Astrocyte (in vitro differentiated cells and primary cell): ENCODE data around the gene PRIM2.
"Not testable (repeated sequence)": the region's sequence is repeated elsewhere in the genome, so short reads cannot be mapped to it uniquely, and the experiment has no call there.

ENCODE experiments used
- EZH2 ChIP-seq: IDR thresholded peaks from 2 replicates; pipeline ENCODE4 v1.6.1; 2012; ENCODE audit warnings: mild to moderate bottlenecking, low read length, inconsistent platforms; ENCODE audit not compliant: insufficient read depth
- TF ChIP-seq, protein P1 (sequence below): IDR thresholded peaks from 2 replicates; pipeline ENCODE4 v1.5.1; 2011; ENCODE audit warnings: low read depth, mild to moderate bottlenecking, inconsistent platforms, low read length, moderate library complexity; ENCODE audit not compliant: insufficient read depth

DNA sequence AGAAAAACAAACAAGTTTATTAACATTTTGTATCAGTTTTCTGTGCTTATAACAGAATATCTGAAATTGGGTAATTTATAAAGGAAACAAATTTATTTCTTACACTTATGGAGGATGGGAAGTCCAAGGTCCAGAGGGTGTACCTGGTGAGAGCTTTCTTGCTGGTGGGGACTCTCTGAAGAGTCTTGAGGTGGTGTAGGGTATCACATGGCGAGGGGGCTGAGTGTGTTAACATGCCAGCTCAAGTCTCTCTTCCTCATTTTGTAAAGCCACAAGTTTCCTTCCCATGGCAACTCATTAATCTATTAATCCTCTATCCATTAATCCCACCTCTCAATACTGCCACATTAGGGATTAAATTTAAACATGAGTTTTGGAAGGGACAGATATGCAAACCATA, 212.3 kb downstream of the PRIM2 start:
- TF ChIP-seq, protein P1, sequence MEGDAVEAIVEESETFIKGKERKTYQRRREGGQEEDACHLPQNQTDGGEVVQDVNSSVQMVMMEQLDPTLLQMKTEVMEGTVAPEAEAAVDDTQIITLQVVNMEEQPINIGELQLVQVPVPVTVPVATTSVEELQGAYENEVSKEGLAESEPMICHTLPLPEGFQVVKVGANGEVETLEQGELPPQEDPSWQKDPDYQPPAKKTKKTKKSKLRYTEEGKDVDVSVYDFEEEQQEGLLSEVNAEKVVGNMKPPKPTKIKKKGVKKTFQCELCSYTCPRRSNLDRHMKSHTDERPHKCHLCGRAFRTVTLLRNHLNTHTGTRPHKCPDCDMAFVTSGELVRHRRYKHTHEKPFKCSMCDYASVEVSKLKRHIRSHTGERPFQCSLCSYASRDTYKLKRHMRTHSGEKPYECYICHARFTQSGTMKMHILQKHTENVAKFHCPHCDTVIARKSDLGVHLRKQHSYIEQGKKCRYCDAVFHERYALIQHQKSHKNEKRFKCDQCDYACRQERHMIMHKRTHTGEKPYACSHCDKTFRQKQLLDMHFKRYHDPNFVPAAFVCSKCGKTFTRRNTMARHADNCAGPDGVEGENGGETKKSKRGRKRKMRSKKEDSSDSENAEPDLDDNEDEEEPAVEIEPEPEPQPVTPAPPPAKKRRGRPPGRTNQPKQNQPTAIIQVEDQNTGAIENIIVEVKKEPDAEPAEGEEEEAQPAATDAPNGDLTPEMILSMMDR, result not testable (repeated sequence)
- TF ChIP-seq EZH2, result not testable (repeated sequence)
